ENCODE measurements around the gene RMC1.

DNA sequence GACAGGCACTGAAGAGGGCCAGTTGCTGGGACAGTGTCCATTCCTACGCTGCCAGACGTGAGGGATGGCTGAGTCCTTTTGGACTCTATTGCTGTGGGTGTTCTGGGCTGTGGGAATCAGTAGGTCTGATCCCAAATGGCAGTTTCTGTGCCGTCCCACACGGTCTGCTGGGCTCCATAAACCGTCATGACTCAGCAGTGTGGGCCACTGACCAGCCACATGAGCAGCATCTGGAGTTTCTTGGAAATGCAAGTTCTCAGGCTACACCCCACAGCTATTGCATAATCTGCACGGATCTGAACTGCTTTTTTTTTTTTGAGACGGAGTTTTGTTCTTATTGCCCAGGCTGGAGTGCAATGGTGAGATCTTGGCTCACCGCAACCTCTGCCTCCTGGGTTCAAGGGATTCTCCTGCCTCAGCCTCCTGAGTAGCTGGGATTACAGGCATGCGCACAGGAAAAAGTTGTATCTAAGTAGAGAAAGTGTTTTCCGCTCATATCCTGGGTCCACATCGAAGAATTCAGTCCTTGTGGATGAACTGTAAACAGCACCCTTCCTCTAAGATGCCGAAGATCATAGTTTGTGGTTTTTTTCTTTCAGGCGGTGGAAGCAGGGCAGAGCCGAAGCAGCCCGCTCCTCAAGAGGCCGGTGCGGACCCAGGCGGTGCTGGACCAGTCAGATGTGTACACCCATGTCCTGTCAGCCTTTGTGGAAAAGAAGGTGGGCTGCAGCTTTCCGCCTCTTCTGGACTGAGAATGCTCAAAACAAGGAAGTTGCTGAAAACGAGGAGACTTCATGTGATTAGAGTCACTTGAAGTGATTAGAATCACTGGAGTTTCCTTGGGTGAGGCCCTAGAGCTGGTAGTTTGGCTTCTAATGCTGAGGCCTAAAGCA is 25.5 kb downstream of the RMC1 start:
- TF ChIP-seq, protein P1, sequence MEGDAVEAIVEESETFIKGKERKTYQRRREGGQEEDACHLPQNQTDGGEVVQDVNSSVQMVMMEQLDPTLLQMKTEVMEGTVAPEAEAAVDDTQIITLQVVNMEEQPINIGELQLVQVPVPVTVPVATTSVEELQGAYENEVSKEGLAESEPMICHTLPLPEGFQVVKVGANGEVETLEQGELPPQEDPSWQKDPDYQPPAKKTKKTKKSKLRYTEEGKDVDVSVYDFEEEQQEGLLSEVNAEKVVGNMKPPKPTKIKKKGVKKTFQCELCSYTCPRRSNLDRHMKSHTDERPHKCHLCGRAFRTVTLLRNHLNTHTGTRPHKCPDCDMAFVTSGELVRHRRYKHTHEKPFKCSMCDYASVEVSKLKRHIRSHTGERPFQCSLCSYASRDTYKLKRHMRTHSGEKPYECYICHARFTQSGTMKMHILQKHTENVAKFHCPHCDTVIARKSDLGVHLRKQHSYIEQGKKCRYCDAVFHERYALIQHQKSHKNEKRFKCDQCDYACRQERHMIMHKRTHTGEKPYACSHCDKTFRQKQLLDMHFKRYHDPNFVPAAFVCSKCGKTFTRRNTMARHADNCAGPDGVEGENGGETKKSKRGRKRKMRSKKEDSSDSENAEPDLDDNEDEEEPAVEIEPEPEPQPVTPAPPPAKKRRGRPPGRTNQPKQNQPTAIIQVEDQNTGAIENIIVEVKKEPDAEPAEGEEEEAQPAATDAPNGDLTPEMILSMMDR (IDR thresholded peaks at IDR 0.05; ENCODE audit: low read depth, low read length, missing input control) = no peak
- TF ChIP-seq TAF1 (conservative IDR thresholded peaks at IDR 0.05) (no peak), GABPA (IDR thresholded peaks at IDR 0.05 in 1 of 2, conservative IDR thresholded peaks at IDR 0.05 in 1 of 2) (no peak), SP1 (IDR thresholded peaks at IDR 0.05) (no peak), YY1 (IDR thresholded peaks at IDR 0.05) (no peak), EGR1 (IDR thresholded peaks at IDR 0.05; ENCODE audit: low read depth in 2 of 2) (no peak), REST (IDR thresholded peaks at IDR 0.05) (no peak), FOXA1 (IDR thresholded peaks at IDR 0.05) (no peak)
- TF ChIP-seq, protein P2, sequence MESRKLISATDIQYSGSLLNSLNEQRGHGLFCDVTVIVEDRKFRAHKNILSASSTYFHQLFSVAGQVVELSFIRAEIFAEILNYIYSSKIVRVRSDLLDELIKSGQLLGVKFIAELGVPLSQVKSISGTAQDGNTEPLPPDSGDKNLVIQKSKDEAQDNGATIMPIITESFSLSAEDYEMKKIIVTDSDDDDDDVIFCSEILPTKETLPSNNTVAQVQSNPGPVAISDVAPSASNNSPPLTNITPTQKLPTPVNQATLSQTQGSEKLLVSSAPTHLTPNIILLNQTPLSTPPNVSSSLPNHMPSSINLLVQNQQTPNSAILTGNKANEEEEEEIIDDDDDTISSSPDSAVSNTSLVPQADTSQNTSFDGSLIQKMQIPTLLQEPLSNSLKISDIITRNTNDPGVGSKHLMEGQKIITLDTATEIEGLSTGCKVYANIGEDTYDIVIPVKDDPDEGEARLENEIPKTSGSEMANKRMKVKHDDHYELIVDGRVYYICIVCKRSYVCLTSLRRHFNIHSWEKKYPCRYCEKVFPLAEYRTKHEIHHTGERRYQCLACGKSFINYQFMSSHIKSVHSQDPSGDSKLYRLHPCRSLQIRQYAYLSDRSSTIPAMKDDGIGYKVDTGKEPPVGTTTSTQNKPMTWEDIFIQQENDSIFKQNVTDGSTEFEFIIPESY (IDR thresholded peaks at IDR 0.05) = no peak
- TF ChIP-seq, protein P3, sequence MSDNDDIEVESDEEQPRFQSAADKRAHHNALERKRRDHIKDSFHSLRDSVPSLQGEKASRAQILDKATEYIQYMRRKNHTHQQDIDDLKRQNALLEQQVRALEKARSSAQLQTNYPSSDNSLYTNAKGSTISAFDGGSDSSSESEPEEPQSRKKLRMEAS (IDR thresholded peaks at IDR 0.05) = no peak
